Dendritic cell treated with granulocyte-macrophage colony-stimulating factor and Interleukin-4, amounts not matched to agents 40 ng/mL and 50 ng/mL, for 4 days (primary cell): ENCODE measurements around the gene BOD1L2.

Source experiments
- H3K27ac Mint-ChIP-seq: one replicate; pipeline ENCODE4 v1.8.0; 2022; ENCODE audit warnings: mild to moderate bottlenecking, mixed read lengths
- H3K27me3 Mint-ChIP-seq: one replicate; pipeline ENCODE4 v1.8.0; 2022; ENCODE audit warnings: mild to moderate bottlenecking, mixed read lengths
- H3K36me3 Mint-ChIP-seq: one replicate; pipeline ENCODE4 v1.8.0; 2022; ENCODE audit warnings: low read depth, mixed read lengths
- H3K4me1 Mint-ChIP-seq: one replicate; pipeline ENCODE4 v1.8.0; 2022; ENCODE audit warnings: low read depth, mixed read lengths
- H3K4me3 Mint-ChIP-seq: one replicate; pipeline ENCODE4 v1.8.0; 2022; ENCODE audit warnings: mild to moderate bottlenecking, moderate library complexity, mixed read lengths
- H3K9me3 Mint-ChIP-seq: one replicate; pipeline ENCODE4 v1.8.0; 2022; ENCODE audit warnings: mixed read lengths
- intact Hi-C: fragments of 100-400 bp; cut with micrococcal nuclease; formaldehyde crosslinking; loops from one replicate; pipeline ENCODE4 v1.15.0; 2022

The BOD1L2 gene

DNA sequence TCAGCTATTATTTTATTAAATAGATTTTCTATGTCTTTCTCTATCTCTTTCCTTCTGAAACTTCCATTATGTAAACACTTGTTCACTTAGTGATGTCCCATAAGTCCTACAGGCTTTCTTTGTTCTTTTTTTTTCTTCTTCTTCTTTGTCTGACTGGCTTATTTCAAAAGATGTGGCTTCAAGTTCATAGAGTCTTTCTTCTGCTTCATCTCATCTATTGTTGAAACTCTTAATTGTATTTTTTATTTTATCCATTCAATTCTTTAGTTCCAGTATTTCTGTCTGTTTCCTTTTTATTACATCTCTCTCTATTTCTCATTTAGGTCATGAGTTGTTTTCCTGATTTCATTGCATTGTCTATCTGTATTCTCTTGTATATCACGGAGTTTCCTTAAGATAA lies 38.5 kb downstream of the BOD1L2 start:
- Mint-ChIP-seq H3K9me3 (peaks cover 61% of the 10 kb centered on the region), H3K4me3 (no peak overlapping the region), H3K27ac (no peak overlapping the region), H3K4me1 (no peaks in the 10 kb centered on the region), H3K36me3 (no peaks in the 10 kb centered on the region), H3K27me3 (peaks cover 5% of the 10 kb centered on the region)
- intact Hi-C loops = no loop called here

DNA sequence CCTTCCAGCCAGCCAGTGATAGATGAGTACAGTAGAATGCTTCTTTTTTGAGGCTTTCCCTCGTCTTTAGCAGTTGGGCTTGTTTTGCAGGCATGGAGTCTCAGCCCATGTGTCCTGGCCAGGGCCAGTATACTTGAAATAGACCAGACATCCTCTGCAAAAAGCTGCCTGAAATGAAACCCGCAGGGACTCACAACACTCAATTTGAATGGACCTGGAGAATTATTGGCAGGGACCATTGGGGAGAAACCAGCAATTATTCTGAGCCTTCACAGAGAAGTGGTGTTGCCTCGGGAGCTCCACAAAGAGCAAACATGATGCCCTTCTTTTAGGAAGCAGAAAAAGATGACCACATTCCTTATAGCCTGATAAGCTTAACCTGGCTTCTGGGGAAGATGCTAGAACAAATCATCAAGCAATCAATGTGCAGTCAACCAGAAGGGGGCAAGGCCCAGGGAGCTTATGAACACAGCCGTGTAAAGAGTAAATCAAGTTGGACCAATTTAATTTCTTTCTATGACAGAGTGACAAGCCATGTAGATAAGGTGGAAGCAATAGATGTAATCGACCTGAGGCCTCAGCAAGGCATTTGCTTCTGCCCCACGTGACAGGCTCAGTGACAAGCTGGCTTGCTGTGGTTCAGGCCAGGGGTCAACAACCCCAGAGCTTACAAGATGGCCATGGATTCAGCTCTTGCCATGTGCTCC lies 42.1 kb downstream of the BOD1L2 start:
- peaks cover 45% of the 10 kb centered on the region for H3K9me3 Mint-ChIP-seq
- H3K36me3 Mint-ChIP-seq = no peaks in the 10 kb centered on the region
- no peak overlapping the region for H3K27ac Mint-ChIP-seq
- intact Hi-C loops = no loop called here
- peaks cover 5% of the 10 kb centered on the region for H3K27me3 Mint-ChIP-seq
- no peak overlapping the region for H3K4me3 Mint-ChIP-seq
- no peaks in the 10 kb centered on the region for H3K4me1 Mint-ChIP-seq

DNA sequence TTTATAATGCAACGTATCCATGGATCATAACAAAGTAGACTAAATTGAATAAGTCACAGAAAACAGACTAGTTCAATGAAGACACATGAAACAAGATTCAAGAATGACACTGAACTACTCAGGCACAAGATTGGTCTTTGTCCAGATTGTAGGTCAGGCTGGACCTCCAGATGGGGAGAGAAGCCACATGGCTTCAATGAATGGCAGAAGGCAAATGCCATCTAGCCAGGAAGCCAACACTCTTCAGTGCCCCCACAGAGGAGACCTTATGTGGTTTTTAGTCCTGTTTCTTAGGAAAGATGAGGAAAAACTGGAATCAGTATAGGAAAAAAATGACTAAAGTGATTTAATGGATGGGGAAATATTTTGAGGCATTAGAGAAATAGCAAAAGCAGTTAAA lies 43.1 kb downstream of the BOD1L2 start:
- Mint-ChIP-seq H3K27me3 (peaks cover 5% of the 10 kb centered on the region), H3K4me3 (no peak overlapping the region), H3K36me3 (no peaks in the 10 kb centered on the region), H3K27ac (no peak overlapping the region), H3K4me1 (no peaks in the 10 kb centered on the region), H3K9me3 (peaks cover 35% of the 10 kb centered on the region)
- intact Hi-C loops = no loop called here

DNA sequence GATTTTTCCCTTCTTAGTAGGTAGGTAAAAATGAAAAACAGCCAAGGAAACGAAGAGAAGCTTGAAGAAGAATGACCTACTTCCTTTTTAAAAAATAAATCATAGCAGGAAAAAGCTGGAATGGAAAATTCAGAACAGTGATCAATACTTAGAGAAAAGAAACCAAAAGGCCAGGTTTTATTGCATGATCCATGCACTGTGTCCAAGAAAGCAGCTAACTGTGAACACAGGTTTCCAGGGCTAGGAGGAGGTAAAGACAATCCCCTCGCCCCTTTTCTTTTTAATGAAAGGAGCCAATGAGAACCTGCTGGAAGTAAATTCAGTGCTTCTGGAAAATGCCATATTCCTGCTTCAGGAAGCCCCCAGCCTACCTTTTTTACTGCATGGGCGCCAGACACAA lies 47.2 kb downstream of the BOD1L2 start:
- intact Hi-C loops = no loop called here
- Mint-ChIP-seq H3K4me3 (no peak overlapping the region), H3K9me3 (no peaks in the 10 kb centered on the region), H3K27ac (no peak overlapping the region), H3K4me1 (no peaks in the 10 kb centered on the region), H3K36me3 (no peaks in the 10 kb centered on the region), H3K27me3 (peaks cover 3% of the 10 kb centered on the region)

DNA sequence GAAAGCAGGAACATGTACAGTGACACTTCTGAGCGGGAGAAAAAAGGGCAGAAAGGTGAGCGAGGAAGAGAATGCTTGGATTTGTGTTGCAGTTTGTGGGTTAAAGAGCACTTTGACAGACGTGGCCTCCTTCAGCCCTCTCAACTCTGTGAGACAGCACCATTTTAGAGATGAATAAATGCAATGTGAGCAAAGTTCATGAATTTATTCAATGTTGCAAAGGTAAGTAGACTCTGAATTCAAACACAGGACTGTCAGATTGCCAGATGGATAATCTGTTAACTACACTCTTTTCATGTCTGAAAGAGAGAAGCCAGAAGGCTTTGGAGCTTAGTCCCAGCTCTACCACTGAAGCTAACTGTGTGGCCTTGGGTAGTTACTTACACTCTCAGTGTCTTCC lies 47.7 kb downstream of the BOD1L2 start:
- intact Hi-C loops = no loop called here
- Mint-ChIP-seq H3K4me3 (no peak overlapping the region), H3K27ac (no peak overlapping the region), H3K27me3 (peaks cover 3% of the 10 kb centered on the region), H3K9me3 (no peaks in the 10 kb centered on the region), H3K4me1 (no peaks in the 10 kb centered on the region), H3K36me3 (no peaks in the 10 kb centered on the region)

GRCh38 chr18:57195341-57195740 lies 48.5 kb downstream of the BOD1L2 start:
- H3K36me3 Mint-ChIP-seq = no peaks in the 10 kb centered on the region

GRCh38 chr18:57197261-57197660 lies 50.4 kb downstream of the BOD1L2 start:
- Mint-ChIP-seq H3K4me1 (no peaks in the 10 kb centered on the region), H3K27ac (no peak overlapping the region), H3K27me3 (no peaks in the 10 kb centered on the region), H3K4me3 (no peak overlapping the region), H3K36me3 (no peaks in the 10 kb centered on the region), H3K9me3 (no peaks in the 10 kb centered on the region)
- intact Hi-C loops = no loop called here

More at GRCh38 chr18:57195341-57195740, 48.5 kb downstream of the BOD1L2 start:
- intact Hi-C loops = no loop called here
- Mint-ChIP-seq H3K4me3 (no peak overlapping the region), H3K4me1 (no peaks in the 10 kb centered on the region), H3K9me3 (no peaks in the 10 kb centered on the region), H3K27me3 (no peaks in the 10 kb centered on the region), H3K27ac (no peak overlapping the region)

GRCh38 chr18:57198073-57198472 lies 51.2 kb downstream of the BOD1L2 start:
- Mint-ChIP-seq H3K27ac (no peak overlapping the region), H3K9me3 (no peaks in the 10 kb centered on the region), H3K4me1 (no peaks in the 10 kb centered on the region), H3K4me3 (no peak overlapping the region), H3K36me3 (no peaks in the 10 kb centered on the region), H3K27me3 (no peaks in the 10 kb centered on the region)
- intact Hi-C loops = no loop called here
